ENCODE data around the gene STRA6. TPM values are rescaled to one million over a fixed set of nuclear protein-coding genes. Genes with fewer than 3 reads are reported as not detected.

Gene STRA6
- polyA plus RNA-seq (ENCODE audit: insufficient read length in 4 of 4) = 10 to 100 TPM; 23.9 to 57.7 (median 40.7) TPM

- DNase-seq (ENCODE audit: low read depth in 4 of 4, low spot score in 3 of 4) = no peak
Observed at GRCh38 chr15:74202452-74203401, at the start of gene STRA6. Gene STRA6, minus strand, starts transcription at chr15:74202787. Its CDS starts 520 bp downstream, at chr15:74202267.

- DNase-seq (ENCODE audit: low read depth in 4 of 4, low spot score in 3 of 4) = no peak
Observed at GRCh38 chr15:74252291-74252690, 49.7 kb upstream of the STRA6 start.

- DNase-seq (ENCODE audit: low read depth in 4 of 4, low spot score in 3 of 4) = no peak
Observed at GRCh38 chr15:74251131-74251811, 48.7 kb upstream of the STRA6 start.

GRCh38 chr15:74250266-74250665, 47.7 kb upstream of the STRA6 start:
- no peak for DNase-seq (ENCODE audit: low read depth in 4 of 4, low spot score in 3 of 4)

GRCh38 chr15:74245342-74245931, 42.9 kb upstream of the STRA6 start:
- DNase-seq (ENCODE audit: low read depth in 4 of 4, low spot score in 3 of 4) = no peak

- DNase-seq (ENCODE audit: low read depth in 4 of 4, low spot score in 3 of 4) = no peak
Observed at GRCh38 chr15:74244822-74245341, 42.3 kb upstream of the STRA6 start.

- DNase-seq (ENCODE audit: low read depth in 4 of 4, low spot score in 3 of 4) = no peak
Observed at GRCh38 chr15:74243431-74243830, 40.8 kb upstream of the STRA6 start.

GRCh38 chr15:74242441-74243185, 40.0 kb upstream of the STRA6 start:
- DNase-seq (ENCODE audit: low read depth in 4 of 4, low spot score in 3 of 4) = no peak

GRCh38 chr15:74240897-74241614, 38.5 kb upstream of the STRA6 start:
- no peak for DNase-seq (ENCODE audit: low read depth in 4 of 4, low spot score in 3 of 4)

- no peak for DNase-seq (ENCODE audit: low read depth in 4 of 4, low spot score in 3 of 4)
Observed at GRCh38 chr15:74240002-74240568, 37.5 kb upstream of the STRA6 start.

- DNase-seq (ENCODE audit: low read depth in 4 of 4, low spot score in 3 of 4) = no peak
Observed at GRCh38 chr15:74239051-74239705, 36.6 kb upstream of the STRA6 start.

GRCh38 chr15:74235962-74236361, 33.4 kb upstream of the STRA6 start, which contains the start of gene CCDC33:
Gene CCDC33, plus strand, starts transcription at chr15:74236326. Its CDS starts 394 bp downstream, at chr15:74236720.
- no peak for DNase-seq (ENCODE audit: low read depth in 4 of 4, low spot score in 3 of 4)

- DNase-seq (ENCODE audit: low read depth in 4 of 4, low spot score in 3 of 4) = no peak
Observed at GRCh38 chr15:74234598-74234875, 31.9 kb upstream of the STRA6 start.

GRCh38 chr15:74233851-74234597, 31.4 kb upstream of the STRA6 start:
- no peak for DNase-seq (ENCODE audit: low read depth in 4 of 4, low spot score in 3 of 4)

GRCh38 chr15:74233373-74233772, 30.8 kb upstream of the STRA6 start:
- no peak for DNase-seq (ENCODE audit: low read depth in 4 of 4, low spot score in 3 of 4)

GRCh38 chr15:74231475-74231874, 28.9 kb upstream of the STRA6 start:
- DNase-seq (ENCODE audit: low read depth in 4 of 4, low spot score in 3 of 4) = no peak

GRCh38 chr15:74229686-74230085, 27.1 kb upstream of the STRA6 start:
- DNase-seq (ENCODE audit: low read depth in 4 of 4, low spot score in 3 of 4) = no peak

- DNase-seq (ENCODE audit: low read depth in 4 of 4, low spot score in 3 of 4) = no peak
Observed at GRCh38 chr15:74228723-74229081, 26.1 kb upstream of the STRA6 start.

Measured in left renal pelvis (tissue), 4 donors.